HEK293 (cell line): ENCODE measurements around the gene GMCL1.

Source experiments
- AEBP2 ChIP-seq: fragments of 450-650 bp; formaldehyde crosslinking; IDR thresholded peaks from 2 replicates; pipeline ENCODE4 v1.5.1; 2016; ENCODE audit warnings: missing biosample characterization, missing genetic modification characterization, borderline replicate concordance
- CTCF ChIP-seq: fragments of 450-650 bp; formaldehyde crosslinking; IDR thresholded peaks from 2 replicates; pipeline ENCODE4 v1.5.1; 2016; ENCODE audit warnings: missing biosample characterization, missing genetic modification characterization
- EGR2 ChIP-seq: fragments of 450-650 bp; formaldehyde crosslinking; IDR thresholded peaks from 2 replicates; pipeline ENCODE4 v1.5.1; 2016; ENCODE audit warnings: low read depth, missing biosample characterization, missing genetic modification characterization
- TCF7L2 ChIP-seq: IDR thresholded peaks from 2 replicates; pipeline ENCODE4 v1.6.1; 2011; ENCODE audit warnings: low read depth, mild to moderate bottlenecking, inconsistent platforms, low read length, moderate library complexity, borderline replicate concordance
- ZFP37 ChIP-seq: fragments of 450-650 bp; formaldehyde crosslinking; IDR thresholded peaks from 2 replicates; pipeline ENCODE4 v1.5.1; 2016; ENCODE audit warnings: missing biosample characterization, missing genetic modification characterization
- ZNF292 ChIP-seq: fragments of 450-650 bp; formaldehyde crosslinking; IDR thresholded peaks from 2 replicates; pipeline ENCODE4 v1.5.1; 2016; ENCODE audit warnings: low read depth, missing biosample characterization, missing genetic modification characterization, borderline replicate concordance
- ZNF510 ChIP-seq: fragments of 450-650 bp; formaldehyde crosslinking; IDR thresholded peaks from 2 replicates; pipeline ENCODE4 v1.5.1; 2018; ENCODE audit warnings: mild to moderate bottlenecking, missing genetic modification characterization, missing biosample characterization; ENCODE audit not compliant: insufficient replicate concordance
- ZNF549 ChIP-seq: fragments of 450-650 bp; IDR thresholded peaks from 2 replicates; pipeline ENCODE4 v1.5.1; 2018; ENCODE audit warnings: missing biosample characterization, missing genetic modification characterization, mild to moderate bottlenecking, inconsistent platforms, moderate library complexity
- ZNF629 ChIP-seq: fragments of 450-650 bp; formaldehyde crosslinking; IDR thresholded peaks from 2 replicates; pipeline ENCODE4 v1.5.1; 2017; ENCODE audit warnings: missing biosample characterization, missing genetic modification characterization
- TF ChIP-seq, protein P1 (sequence below): fragments of 450-650 bp; formaldehyde crosslinking; IDR thresholded peaks from 2 replicates; pipeline ENCODE4 v1.5.1; 2016; ENCODE audit warnings: missing biosample characterization, missing genetic modification characterization
- TF ChIP-seq, protein P2 (sequence below): fragments of 450-650 bp; formaldehyde crosslinking; IDR thresholded peaks from 2 replicates; pipeline ENCODE4 v1.5.1; 2016; ENCODE audit warnings: missing biosample characterization, missing genetic modification characterization, borderline replicate concordance
- TF ChIP-seq, protein P3 (sequence below): fragments of 450-650 bp; formaldehyde crosslinking; IDR thresholded peaks from 2 replicates; pipeline ENCODE4 v1.5.1; 2016; ENCODE audit warnings: missing biosample characterization, missing genetic modification characterization

- TF ChIP-seq ZNF629 (tag by site-specific recombination) (no peak), ZNF292 (tag by site-specific recombination) (no peak), AEBP2 (tag by site-specific recombination) (no peak), ZFP37 (tag by site-specific recombination) (no peak), CTCF (tag by site-specific recombination) (no peak), ZNF549 (tag by site-specific recombination) (no peak), EGR2 (tag by site-specific recombination) (no peak), ZNF510 (tag by site-specific recombination) (no peak), TCF7L2 (no peak)
- TF ChIP-seq, protein P1, sequence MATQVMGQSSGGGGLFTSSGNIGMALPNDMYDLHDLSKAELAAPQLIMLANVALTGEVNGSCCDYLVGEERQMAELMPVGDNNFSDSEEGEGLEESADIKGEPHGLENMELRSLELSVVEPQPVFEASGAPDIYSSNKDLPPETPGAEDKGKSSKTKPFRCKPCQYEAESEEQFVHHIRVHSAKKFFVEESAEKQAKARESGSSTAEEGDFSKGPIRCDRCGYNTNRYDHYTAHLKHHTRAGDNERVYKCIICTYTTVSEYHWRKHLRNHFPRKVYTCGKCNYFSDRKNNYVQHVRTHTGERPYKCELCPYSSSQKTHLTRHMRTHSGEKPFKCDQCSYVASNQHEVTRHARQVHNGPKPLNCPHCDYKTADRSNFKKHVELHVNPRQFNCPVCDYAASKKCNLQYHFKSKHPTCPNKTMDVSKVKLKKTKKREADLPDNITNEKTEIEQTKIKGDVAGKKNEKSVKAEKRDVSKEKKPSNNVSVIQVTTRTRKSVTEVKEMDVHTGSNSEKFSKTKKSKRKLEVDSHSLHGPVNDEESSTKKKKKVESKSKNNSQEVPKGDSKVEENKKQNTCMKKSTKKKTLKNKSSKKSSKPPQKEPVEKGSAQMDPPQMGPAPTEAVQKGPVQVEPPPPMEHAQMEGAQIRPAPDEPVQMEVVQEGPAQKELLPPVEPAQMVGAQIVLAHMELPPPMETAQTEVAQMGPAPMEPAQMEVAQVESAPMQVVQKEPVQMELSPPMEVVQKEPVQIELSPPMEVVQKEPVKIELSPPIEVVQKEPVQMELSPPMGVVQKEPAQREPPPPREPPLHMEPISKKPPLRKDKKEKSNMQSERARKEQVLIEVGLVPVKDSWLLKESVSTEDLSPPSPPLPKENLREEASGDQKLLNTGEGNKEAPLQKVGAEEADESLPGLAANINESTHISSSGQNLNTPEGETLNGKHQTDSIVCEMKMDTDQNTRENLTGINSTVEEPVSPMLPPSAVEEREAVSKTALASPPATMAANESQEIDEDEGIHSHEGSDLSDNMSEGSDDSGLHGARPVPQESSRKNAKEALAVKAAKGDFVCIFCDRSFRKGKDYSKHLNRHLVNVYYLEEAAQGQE (tag by site-specific recombination), result no peak
- TF ChIP-seq, protein P2, sequence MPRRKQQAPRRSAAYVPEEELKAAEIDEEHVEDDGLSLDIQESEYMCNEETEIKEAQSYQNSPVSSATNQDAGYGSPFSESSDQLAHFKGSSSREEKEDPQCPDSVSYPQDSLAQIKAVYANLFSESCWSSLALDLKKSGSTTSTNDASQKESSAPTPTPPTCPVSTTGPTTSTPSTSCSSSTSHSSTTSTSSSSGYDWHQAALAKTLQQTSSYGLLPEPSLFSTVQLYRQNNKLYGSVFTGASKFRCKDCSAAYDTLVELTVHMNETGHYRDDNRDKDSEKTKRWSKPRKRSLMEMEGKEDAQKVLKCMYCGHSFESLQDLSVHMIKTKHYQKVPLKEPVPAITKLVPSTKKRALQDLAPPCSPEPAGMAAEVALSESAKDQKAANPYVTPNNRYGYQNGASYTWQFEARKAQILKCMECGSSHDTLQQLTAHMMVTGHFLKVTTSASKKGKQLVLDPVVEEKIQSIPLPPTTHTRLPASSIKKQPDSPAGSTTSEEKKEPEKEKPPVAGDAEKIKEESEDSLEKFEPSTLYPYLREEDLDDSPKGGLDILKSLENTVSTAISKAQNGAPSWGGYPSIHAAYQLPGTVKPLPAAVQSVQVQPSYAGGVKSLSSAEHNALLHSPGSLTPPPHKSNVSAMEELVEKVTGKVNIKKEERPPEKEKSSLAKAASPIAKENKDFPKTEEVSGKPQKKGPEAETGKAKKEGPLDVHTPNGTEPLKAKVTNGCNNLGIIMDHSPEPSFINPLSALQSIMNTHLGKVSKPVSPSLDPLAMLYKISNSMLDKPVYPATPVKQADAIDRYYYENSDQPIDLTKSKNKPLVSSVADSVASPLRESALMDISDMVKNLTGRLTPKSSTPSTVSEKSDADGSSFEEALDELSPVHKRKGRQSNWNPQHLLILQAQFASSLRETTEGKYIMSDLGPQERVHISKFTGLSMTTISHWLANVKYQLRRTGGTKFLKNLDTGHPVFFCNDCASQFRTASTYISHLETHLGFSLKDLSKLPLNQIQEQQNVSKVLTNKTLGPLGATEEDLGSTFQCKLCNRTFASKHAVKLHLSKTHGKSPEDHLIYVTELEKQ (tag by site-specific recombination), result no peak
- TF ChIP-seq, protein P3, sequence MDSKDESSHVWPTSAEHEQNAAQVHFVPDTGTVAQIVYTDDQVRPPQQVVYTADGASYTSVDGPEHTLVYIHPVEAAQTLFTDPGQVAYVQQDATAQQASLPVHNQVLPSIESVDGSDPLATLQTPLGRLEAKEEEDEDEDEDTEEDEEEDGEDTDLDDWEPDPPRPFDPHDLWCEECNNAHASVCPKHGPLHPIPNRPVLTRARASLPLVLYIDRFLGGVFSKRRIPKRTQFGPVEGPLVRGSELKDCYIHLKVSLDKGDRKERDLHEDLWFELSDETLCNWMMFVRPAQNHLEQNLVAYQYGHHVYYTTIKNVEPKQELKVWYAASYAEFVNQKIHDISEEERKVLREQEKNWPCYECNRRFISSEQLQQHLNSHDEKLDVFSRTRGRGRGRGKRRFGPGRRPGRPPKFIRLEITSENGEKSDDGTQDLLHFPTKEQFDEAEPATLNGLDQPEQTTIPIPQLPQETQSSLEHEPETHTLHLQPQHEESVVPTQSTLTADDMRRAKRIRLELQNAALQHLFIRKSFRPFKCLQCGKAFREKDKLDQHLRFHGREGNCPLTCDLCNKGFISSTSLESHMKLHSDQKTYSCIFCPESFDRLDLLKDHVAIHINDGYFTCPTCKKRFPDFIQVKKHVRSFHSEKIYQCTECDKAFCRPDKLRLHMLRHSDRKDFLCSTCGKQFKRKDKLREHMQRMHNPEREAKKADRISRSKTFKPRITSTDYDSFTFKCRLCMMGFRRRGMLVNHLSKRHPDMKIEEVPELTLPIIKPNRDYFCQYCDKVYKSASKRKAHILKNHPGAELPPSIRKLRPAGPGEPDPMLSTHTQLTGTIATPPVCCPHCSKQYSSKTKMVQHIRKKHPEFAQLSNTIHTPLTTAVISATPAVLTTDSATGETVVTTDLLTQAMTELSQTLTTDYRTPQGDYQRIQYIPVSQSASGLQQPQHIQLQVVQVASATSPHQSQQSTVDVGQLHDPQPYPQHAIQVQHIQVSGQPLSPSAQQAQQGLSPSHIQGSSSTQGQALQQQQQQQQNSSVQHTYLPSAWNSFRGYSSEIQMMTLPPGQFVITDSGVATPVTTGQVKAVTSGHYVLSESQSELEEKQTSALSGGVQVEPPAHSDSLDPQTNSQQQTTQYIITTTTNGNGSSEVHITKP (tag by site-specific recombination), result no peak
Observed at GRCh38 chr2:69791045-69791444, 38.4 kb upstream of the GMCL1 start.
